HEK293 (cell line): Measurements from ENCODE around the gene FHIT.

Source experiments
- ZNF211 ChIP-seq: fragments of 450-650 bp; formaldehyde crosslinking; IDR thresholded peaks from 2 replicates; pipeline ENCODE4 v1.5.1; 2016; ENCODE audit warnings: low read depth, missing biosample characterization, missing genetic modification characterization
- ZNF23 ChIP-seq: fragments of 450-650 bp; formaldehyde crosslinking; IDR thresholded peaks from 2 replicates; pipeline ENCODE4 v1.5.1; 2016; ENCODE audit warnings: missing biosample characterization, missing genetic modification characterization, borderline replicate concordance
- ZNF37A ChIP-seq: fragments of 450-650 bp; IDR thresholded peaks from 2 replicates; pipeline ENCODE4 v1.5.1; 2018; ENCODE audit warnings: missing biosample characterization, missing genetic modification characterization
- ZNF837 ChIP-seq: fragments of 450-650 bp; formaldehyde crosslinking; IDR thresholded peaks from 2 replicates; pipeline ENCODE4 v1.5.1; 2016; ENCODE audit warnings: missing biosample characterization, missing genetic modification characterization
- TF ChIP-seq, protein P1 (sequence below): fragments of 450-650 bp; formaldehyde crosslinking; IDR thresholded peaks from 2 replicates; pipeline ENCODE4 v1.5.1; 2016; ENCODE audit warnings: missing biosample characterization, missing genetic modification characterization

DNA sequence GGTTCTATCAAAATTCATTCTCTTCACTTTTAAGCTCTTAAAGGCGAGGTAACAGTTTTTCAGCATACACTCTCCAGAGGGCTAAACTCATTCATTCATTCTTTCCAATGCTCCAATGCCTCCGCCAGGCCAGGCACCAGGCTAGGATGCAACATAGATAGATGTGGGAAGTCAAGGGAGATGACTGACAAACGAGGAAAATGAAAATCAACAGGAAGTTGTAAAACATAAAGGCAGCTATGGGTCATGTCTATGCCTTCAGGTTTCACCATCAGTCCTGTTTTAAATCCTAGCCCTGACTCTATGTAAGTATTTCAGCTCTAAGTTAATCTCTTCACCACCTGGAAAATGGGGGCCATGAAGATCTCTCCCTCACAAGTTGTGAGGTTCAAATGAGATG is 797.9 kb downstream of the FHIT start:
- TF ChIP-seq ZNF37A (tag by site-specific recombination) (no peak), ZNF837 (tag by site-specific recombination) (no peak), ZNF211 (tag by site-specific recombination) (no peak), ZNF23 (tag by site-specific recombination) (no peak)
- TF ChIP-seq, protein P1, sequence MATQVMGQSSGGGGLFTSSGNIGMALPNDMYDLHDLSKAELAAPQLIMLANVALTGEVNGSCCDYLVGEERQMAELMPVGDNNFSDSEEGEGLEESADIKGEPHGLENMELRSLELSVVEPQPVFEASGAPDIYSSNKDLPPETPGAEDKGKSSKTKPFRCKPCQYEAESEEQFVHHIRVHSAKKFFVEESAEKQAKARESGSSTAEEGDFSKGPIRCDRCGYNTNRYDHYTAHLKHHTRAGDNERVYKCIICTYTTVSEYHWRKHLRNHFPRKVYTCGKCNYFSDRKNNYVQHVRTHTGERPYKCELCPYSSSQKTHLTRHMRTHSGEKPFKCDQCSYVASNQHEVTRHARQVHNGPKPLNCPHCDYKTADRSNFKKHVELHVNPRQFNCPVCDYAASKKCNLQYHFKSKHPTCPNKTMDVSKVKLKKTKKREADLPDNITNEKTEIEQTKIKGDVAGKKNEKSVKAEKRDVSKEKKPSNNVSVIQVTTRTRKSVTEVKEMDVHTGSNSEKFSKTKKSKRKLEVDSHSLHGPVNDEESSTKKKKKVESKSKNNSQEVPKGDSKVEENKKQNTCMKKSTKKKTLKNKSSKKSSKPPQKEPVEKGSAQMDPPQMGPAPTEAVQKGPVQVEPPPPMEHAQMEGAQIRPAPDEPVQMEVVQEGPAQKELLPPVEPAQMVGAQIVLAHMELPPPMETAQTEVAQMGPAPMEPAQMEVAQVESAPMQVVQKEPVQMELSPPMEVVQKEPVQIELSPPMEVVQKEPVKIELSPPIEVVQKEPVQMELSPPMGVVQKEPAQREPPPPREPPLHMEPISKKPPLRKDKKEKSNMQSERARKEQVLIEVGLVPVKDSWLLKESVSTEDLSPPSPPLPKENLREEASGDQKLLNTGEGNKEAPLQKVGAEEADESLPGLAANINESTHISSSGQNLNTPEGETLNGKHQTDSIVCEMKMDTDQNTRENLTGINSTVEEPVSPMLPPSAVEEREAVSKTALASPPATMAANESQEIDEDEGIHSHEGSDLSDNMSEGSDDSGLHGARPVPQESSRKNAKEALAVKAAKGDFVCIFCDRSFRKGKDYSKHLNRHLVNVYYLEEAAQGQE (tag by site-specific recombination) = no peak
